Left renal pelvis (tissue), 4 donors: ENCODE data around the gene CCZ1. TPM values are rescaled to one million over a fixed set of nuclear protein-coding genes. Genes with fewer than 3 reads are reported as not detected.
"Not testable (repeated sequence)": the region's sequence is repeated elsewhere in the genome, so short reads cannot be mapped to it uniquely, and the experiment has no call there.

ENCODE experiments used
- DNase-seq, 4 donors: peaks; one replicate each; pipeline ENCODE4 v3.0.0-alpha.2; 2013; ENCODE audit warnings: low read depth in 4 of 4, low spot score in 3 of 4
- polyA plus RNA-seq, 4 donors: library from polyadenylated mRNA; unstranded; fragments of 120-200 nt; gene quantifications; one replicate each; pipeline ENCODE4 v1.2.1, GENCODE V29; 2013; ENCODE audit not compliant: insufficient read length in 4 of 4

Gene CCZ1
- polyA plus RNA-seq, 4 donors, result 85.9 to 101 (median 94.8) TPM

GRCh38 chr7:5904726-5905125 lies 6.2 kb downstream of the CCZ1 start:
- not testable (repeated sequence) for DNase-seq

DNA sequence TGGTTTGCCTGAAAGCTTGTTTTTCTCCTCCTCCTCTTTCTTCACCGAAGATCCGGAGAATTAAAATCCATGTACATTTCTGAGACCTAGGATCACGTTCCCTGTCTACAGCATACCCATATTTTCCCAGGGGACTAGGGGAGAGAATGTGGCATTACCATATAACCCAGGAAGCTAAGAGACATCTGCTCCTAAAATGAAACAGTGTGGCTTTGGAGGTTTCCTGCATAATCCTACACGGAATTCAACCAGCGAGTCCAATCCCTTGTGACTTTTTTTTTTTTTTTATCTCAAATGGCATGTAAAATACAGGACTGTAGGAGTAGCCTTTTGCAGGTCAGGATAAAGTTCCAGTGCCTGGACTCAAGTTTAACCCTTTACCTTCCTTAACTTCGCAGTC lies 10.3 kb downstream of the CCZ1 start:
- DNase-seq, result not testable (repeated sequence)

GRCh38 chr7:5916529-5916928 lies 18.0 kb downstream of the CCZ1 start:
- not testable (repeated sequence) for DNase-seq

- DNase-seq, result not testable (repeated sequence)
These were observed 25.6 kb downstream of the CCZ1 start for GRCh38 chr7:5924180-5924579.

DNA sequence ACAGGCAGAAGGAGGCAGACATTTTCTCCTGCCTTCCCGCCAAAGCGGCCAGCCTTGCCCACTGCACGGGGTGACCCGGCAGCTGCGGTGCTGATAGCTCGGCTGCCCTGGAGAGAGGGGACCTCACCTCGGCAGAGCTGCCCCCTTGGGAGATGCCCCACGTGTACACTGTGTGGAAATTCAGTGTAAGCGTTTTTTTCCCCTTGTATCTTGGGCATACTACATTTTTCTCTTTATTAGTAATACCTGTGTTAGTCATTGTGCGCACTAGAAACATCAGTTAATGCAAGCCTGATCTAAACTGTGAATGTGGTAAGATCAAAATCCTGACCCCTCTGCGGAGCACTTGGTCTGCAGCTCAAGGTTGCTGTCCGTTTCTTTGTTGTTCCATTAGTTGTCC lies 26.1 kb downstream of the CCZ1 start:
- DNase-seq, result not testable (repeated sequence)

GRCh38 chr7:5926263-5926870 lies 27.8 kb downstream of the CCZ1 start:
- DNase-seq, result not testable (repeated sequence)

DNA sequence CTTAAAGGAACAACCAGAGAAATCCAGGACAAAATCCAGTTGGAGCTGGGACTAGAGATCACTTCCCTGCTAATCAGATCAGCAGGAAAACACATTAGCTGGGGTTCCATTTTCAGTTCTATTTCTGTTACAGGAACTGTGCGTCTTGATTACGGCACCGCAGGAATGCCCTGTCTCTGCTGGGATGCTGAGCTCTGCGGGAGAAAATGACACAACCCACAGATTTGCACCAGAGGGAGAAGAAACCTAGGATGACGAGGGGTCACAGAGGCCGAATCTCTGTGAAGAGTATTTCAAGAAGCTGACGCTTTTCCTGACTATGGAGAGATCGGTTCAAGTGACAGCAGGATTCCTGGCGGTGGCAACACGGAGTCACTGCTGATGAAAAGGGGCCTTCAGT lies 31.8 kb downstream of the CCZ1 start:
- DNase-seq, result not testable (repeated sequence)

GRCh38 chr7:5931250-5931649 lies 32.7 kb downstream of the CCZ1 start:
- DNase-seq, result not testable (repeated sequence)

GRCh38 chr7:5931905-5932644 lies 33.5 kb downstream of the CCZ1 start:
- peak in 1 of 4 donors; percentile 4 for DNase-seq

- DNase-seq, result not testable (repeated sequence)
These were observed 36.5 kb downstream of the CCZ1 start for GRCh38 chr7:5934945-5935450.

DNA sequence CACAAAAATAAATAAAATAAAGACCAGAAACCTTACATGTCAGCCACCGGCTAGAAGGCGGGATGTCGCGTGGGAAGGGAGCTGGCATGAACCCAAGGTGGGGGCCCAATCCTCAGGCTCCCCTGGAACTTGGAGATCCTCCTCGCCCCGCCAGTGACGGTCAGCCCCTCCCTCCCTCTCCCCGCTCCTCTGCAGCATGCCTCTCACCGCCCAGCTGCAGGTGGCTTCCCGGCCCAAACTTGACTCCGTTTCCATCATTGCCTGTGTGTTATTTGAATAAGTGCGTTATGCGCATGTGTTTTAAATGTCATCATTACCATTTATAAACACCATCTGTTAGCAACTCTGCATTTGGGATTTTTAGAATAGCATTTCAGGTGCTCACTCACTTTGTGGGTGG lies 64.7 kb downstream of the CCZ1 start:
- not testable (repeated sequence) for DNase-seq

DNA sequence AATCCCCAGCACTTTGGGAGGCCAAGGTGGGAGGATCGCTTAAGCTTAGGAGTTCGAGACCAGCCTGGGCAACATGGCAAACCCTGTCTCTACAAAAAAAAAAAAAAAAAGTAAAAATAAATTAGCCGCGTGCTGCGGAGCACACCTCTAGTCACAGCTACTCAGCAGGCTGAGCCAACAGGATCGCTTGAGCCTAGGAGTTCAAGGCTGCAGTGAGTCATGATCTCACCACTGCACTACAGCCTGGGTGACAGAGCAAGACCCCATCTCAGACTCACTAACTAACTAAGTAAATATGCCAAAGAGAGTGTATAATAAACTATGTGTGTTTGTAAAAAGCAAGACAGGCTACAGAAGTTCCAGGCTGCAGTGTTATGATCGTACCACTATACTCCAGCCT lies 65.3 kb downstream of the CCZ1 start:
- not testable (repeated sequence) for DNase-seq

DNA sequence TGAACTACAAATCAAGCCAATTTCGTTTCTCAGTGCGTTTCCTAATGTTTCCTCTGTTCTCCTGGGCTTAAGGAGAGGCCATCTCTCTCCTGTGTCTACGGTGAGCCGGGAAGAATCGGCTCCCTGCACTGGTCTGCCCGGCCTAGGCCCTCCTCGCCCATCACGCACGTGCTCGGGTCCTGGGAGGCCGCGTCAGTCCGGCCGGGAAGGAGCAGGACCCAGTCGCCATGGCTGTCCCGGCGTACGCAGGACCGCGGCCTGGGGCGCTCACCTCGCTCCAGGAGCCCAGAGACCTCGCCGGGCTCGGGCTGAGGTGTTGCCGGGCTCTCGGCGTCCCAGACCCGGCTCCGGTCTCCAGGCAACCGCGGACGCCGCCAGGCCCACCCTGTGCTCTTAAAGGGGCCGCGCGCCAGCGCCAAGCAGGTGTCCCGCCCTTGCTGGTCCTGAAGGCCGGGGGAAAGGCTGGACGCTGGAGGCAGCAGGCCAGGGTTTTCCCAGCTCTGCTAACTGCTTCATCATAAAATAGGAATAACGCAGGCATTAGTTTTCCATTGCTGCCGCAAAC lies 71.9 kb downstream of the CCZ1 start, which contains the start of gene RSPH10B:
Gene RSPH10B (minus strand): TSS at position 343 of the 565 bp plus-strand sequence. CDS start 3,573 bp downstream, outside the sequence.
- not testable (repeated sequence) for DNase-seq

- not testable (repeated sequence) for DNase-seq
These were observed 75.0 kb downstream of the CCZ1 start for GRCh38 chr7:5973580-5973979.

Other genes starting within 250 kb of the CCZ1 start
- gene RNF216, start 117.1 kb upstream of the CCZ1 start, polyA plus RNA-seq, result 10 to 100 TPM; 30.7 to 35.7 (median 35.0) TPM
- gene OCM, start 17.9 kb upstream of the CCZ1 start, polyA plus RNA-seq, result under 1 TPM in 3 of 4 donors, not detected in 1; 0.29 to 0.87 (median 0.49) TPM
- 1 to 10 TPM in 1 of 4 donors, under 1 TPM in 2, not detected in 1; 0.22 to 1.6 (median 0.60) TPM for gene RSPH10B, start 72.0 kb downstream of the CCZ1 start, polyA plus RNA-seq
- gene PMS2, start 110.3 kb downstream of the CCZ1 start, polyA plus RNA-seq, result 10 to 100 TPM; 15.8 to 23.6 (median 22.2) TPM
- gene AIMP2, start 110.5 kb downstream of the CCZ1 start, polyA plus RNA-seq, result 10 to 100 TPM; 11.7 to 27.1 (median 23.3) TPM
- gene ANKRD61, start 132.6 kb downstream of the CCZ1 start, polyA plus RNA-seq, result 1 to 10 TPM in 3 of 4 donors, under 1 TPM in 1; 0.64 to 2.8 (median 1.5) TPM
- gene EIF2AK1, start 160.4 kb downstream of the CCZ1 start, polyA plus RNA-seq, result 100 to 1,000 TPM; 113 to 126 (median 120) TPM
- 10 to 100 TPM; 18.3 to 23.8 (median 20.4) TPM for gene USP42, start 206.2 kb downstream of the CCZ1 start, polyA plus RNA-seq